B cell (primary cell): ENCODE measurements around the gene CCDC88B.

Experiments
- CTCF ChIP-seq: fragments of 200-600 bp; IDR thresholded peaks from one replicate; pipeline ENCODE4 v1.8.0; 2022; ENCODE audit warnings: antibody characterized with exemption, mild to moderate bottlenecking
- EZH2 ChIP-seq: IDR thresholded peaks from 2 replicates; pipeline ENCODE4 v1.6.1; 2012; ENCODE audit warnings: borderline replicate concordance, low read depth, mild to moderate bottlenecking, moderate library complexity, low read length; ENCODE audit not compliant: insufficient read depth, poor library complexity, severe bottlenecking

DNA sequence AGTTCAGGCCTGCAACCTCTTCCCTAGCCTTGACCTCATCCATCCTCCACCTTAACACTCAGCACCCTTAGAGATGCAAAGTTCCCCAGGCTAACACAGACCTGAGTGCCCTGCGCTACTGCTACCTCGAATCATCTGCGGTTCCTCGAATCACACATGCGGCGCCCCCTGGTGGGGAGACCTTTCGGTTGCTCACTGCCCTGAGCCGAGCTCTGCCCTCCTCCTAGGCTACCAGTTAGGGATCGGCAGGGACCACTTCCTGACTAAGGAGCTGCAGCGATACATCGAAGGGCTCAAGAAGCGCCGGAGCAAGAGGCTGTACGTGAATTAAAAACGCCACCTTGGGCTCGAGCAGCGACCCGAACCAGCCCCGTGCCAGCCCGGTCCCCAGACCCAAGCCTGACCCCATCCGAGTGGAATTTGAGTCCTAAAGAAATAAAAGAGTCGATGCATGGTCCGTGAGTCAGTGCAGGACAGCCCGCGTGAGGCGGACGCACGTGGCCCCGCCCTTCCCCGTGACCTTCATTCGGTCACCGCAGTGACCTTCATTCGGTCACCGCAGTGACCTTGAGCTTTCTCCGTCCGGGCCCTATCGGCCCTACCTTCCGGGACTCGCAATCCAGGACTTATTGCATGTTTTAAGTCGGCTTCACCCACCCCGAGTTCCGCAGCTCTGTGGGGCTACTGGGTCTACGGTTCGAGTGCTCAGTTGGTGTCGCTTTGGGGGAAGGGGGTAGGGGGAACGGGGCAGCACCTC is 35.5 kb upstream of the CCDC88B start:
- TF ChIP-seq EZH2 (no peak), CTCF (peak; percentile 89)
